HG02870 (cell line): ENCODE measurements around the gene FAM162A.

ENCODE experiments used
- ATAC-seq: cut with Tn5 transposase; IDR thresholded peaks from one replicate; pipeline ENCODE4 v1.9.1; 2021; ENCODE audit warnings: mild to moderate bottlenecking, moderate library complexity; ENCODE audit not compliant: unreplicated experiment

The FAM162A gene

GRCh38 chr3:122382888-122383666, 905 bp upstream of the FAM162A start, which contains the start of gene MIX23:
Gene MIX23 (minus strand): TSS chr3:122383231. CDS start chr3:122383224, 7 bp downstream.
- ATAC-seq: peak; percentile 37

- ATAC-seq: no peak
Measured at GRCh38 chr3:122387709-122388108, 3.7 kb downstream of the FAM162A start.

- no peak for ATAC-seq
Measured at GRCh38 chr3:122389197-122389596, 5.2 kb downstream of the FAM162A start.

GRCh38 chr3:122389892-122390291, 5.9 kb downstream of the FAM162A start:
- ATAC-seq: no peak

- ATAC-seq: no peak
Measured at GRCh38 chr3:122390665-122391064, 6.7 kb downstream of the FAM162A start.

GRCh38 chr3:122391681-122392446, 7.9 kb downstream of the FAM162A start:
- ATAC-seq: no peak

- no peak for ATAC-seq
Measured at GRCh38 chr3:122392868-122393844, 9.2 kb downstream of the FAM162A start.

- no peak for ATAC-seq
Measured at GRCh38 chr3:122394173-122394572, 10.2 kb downstream of the FAM162A start.

- no peak for ATAC-seq
Measured at GRCh38 chr3:122395582-122395981, 11.6 kb downstream of the FAM162A start.

- no peak for ATAC-seq
Measured at GRCh38 chr3:122396511-122396910, 12.5 kb downstream of the FAM162A start.

GRCh38 chr3:122397201-122397600, 13.2 kb downstream of the FAM162A start:
- ATAC-seq: no peak

GRCh38 chr3:122398920-122399319, 14.9 kb downstream of the FAM162A start:
- no peak for ATAC-seq

- no peak for ATAC-seq
Measured at GRCh38 chr3:122403489-122403888, 19.5 kb downstream of the FAM162A start.

- ATAC-seq: no peak
Measured at GRCh38 chr3:122405015-122405414, 21.0 kb downstream of the FAM162A start.

- ATAC-seq: no peak
Measured at GRCh38 chr3:122406198-122406597, 22.2 kb downstream of the FAM162A start.

GRCh38 chr3:122407946-122408345, 24.0 kb downstream of the FAM162A start:
- no peak for ATAC-seq

- ATAC-seq: no peak
Measured at GRCh38 chr3:122409446-122409845, 25.5 kb downstream of the FAM162A start.

GRCh38 chr3:122410111-122410510, 26.1 kb downstream of the FAM162A start:
- ATAC-seq: no peak

- no peak for ATAC-seq
Measured at GRCh38 chr3:122410639-122411038, 26.7 kb downstream of the FAM162A start.

GRCh38 chr3:122414391-122414790, 30.4 kb downstream of the FAM162A start:
- ATAC-seq: no peak
